Activated CD4-positive, alpha-beta T cell treated with anti-CD3 and anti-CD28 coated beads, Interleukin-2, amount 10 ng/mL, durations not matched to agents 7 days and 5 days (primary cell): ENCODE measurements around the gene COG3. TPM values are rescaled to one million over a fixed set of nuclear protein-coding genes. Genes with fewer than 3 reads are reported as not detected.

Experiments used
- CTCF ChIA-PET: fragments of 350-600 bp; sonication (Branson Sonifier 250); formaldehyde crosslinking; loops from one replicate; lab custom pipeline; 2021; ENCODE audit warnings: antibody characterized with exemption; lab: Charles Lee
- POLR2A ChIA-PET: fragments of 350-600 bp; sonication (Branson Sonifier 250); formaldehyde crosslinking; loops from one replicate; lab custom pipeline; 2021; ENCODE audit warnings: antibody characterized with exemption; lab: Charles Lee
- DNase-seq: peaks from one replicate; pipeline ENCODE4 v3.0.0-alpha.2; 2020
- H3K27ac Mint-ChIP-seq: one replicate; pipeline ENCODE4 v1.8.0; 2021; ENCODE audit warnings: mild to moderate bottlenecking, moderate library complexity, mixed read lengths
- H3K27me3 Mint-ChIP-seq: one replicate; pipeline ENCODE4 v1.8.0; 2021; ENCODE audit warnings: mixed read lengths
- H3K36me3 Mint-ChIP-seq: one replicate; pipeline ENCODE4 v1.8.0; 2021; ENCODE audit warnings: low read depth, mixed read lengths
- H3K4me1 Mint-ChIP-seq: one replicate; pipeline ENCODE4 v1.8.0; 2021; ENCODE audit warnings: mixed read lengths
- H3K4me3 Mint-ChIP-seq: one replicate; pipeline ENCODE4 v1.8.0; 2021; ENCODE audit warnings: mild to moderate bottlenecking, moderate library complexity, mixed read lengths
- H3K9me3 Mint-ChIP-seq: one replicate; pipeline ENCODE4 v1.8.0; 2021; ENCODE audit warnings: mixed read lengths
- total RNA-seq, 2 experiments: library from RNA; stranded (reverse); gene quantifications; one replicate each; pipeline ENCODE4 v1.2.3, GENCODE V29; 2021

The COG3 gene
- total RNA-seq, 2 experiments from 2014 or later = 20.9 to 25.0 TPM

- Mint-ChIP-seq H3K4me1 (no peaks in the 10 kb centered on the region), H3K9me3 (peaks cover 22% of the 10 kb centered on the region), H3K27me3 (peaks cover 4% of the 10 kb centered on the region), H3K36me3 (peaks cover 4% of the 10 kb centered on the region), H3K4me3 (no peak overlapping the region), H3K27ac (no peak overlapping the region)
- POLR2A ChIA-PET = no interaction called here
- CTCF ChIA-PET = no interaction called here
- no peak for DNase-seq
Observed at GRCh38 chr13:45454204-45454603, 10.5 kb upstream of the COG3 start.

- Mint-ChIP-seq H3K4me1 (no peaks in the 10 kb centered on the region), H3K36me3 (peaks cover 4% of the 10 kb centered on the region), H3K27ac (no peak overlapping the region), H3K9me3 (peaks cover 30% of the 10 kb centered on the region), H3K4me3 (no peak overlapping the region), H3K27me3 (peaks cover 2% of the 10 kb centered on the region)
- DNase-seq = no peak
- ChIA-PET POLR2A (no interaction called here), CTCF (no interaction called here)
Observed at GRCh38 chr13:45456196-45456972, 8.4 kb upstream of the COG3 start.

- Mint-ChIP-seq H3K4me3 (peak overlapping the region; percentile 85), H3K27me3 (peaks cover 3% of the 10 kb centered on the region), H3K27ac (peak overlapping the region; percentile 94), H3K9me3 (peaks cover 8% of the 10 kb centered on the region), H3K4me1 (peaks cover 40% of the 10 kb centered on the region), H3K36me3 (peaks cover 18% of the 10 kb centered on the region)
- CTCF ChIA-PET = interaction anchor here (1.1 to 1.8 kb wide), 8 partner anchors 10 to 94 kb away, joined by 3 to 7 read pairs (median 4); partner anchors contain the start of gene SLC25A30
- no peak for DNase-seq
- POLR2A ChIA-PET = interaction anchor here (0.8 kb wide), 1 partner anchor 13 kb away, joined by 3 read pairs; no protein-coding TSS in a partner anchor
Observed at GRCh38 chr13:45464141-45464686, 525 bp upstream of the COG3 start.

GRCh38 chr13:45466359-45466758 lies 1.6 kb downstream of the COG3 start:
- no peak for DNase-seq
- Mint-ChIP-seq H3K9me3 (no peaks in the 10 kb centered on the region), H3K4me3 (peak overlapping the region; percentile 85), H3K27ac (no peak overlapping the region), H3K4me1 (peaks cover 47% of the 10 kb centered on the region), H3K36me3 (peaks cover 29% of the 10 kb centered on the region), H3K27me3 (peaks cover 3% of the 10 kb centered on the region)
- CTCF ChIA-PET = no interaction called here
- POLR2A ChIA-PET = no interaction called here

- H3K9me3 Mint-ChIP-seq = no peaks in the 10 kb centered on the region
- DNase-seq = no peak
- H3K4me3 Mint-ChIP-seq = no peak overlapping the region
- CTCF ChIA-PET = no interaction called here
- H3K27ac Mint-ChIP-seq = no peak overlapping the region
- POLR2A ChIA-PET = no interaction called here
- H3K4me1 Mint-ChIP-seq = peaks cover 60% of the 10 kb centered on the region
- peaks cover 39% of the 10 kb centered on the region for H3K36me3 Mint-ChIP-seq
- H3K27me3 Mint-ChIP-seq = no peaks in the 10 kb centered on the region
Observed at GRCh38 chr13:45468635-45469034, 3.9 kb downstream of the COG3 start.

- Mint-ChIP-seq H3K27me3 (no peaks in the 10 kb centered on the region), H3K4me1 (peaks cover 47% of the 10 kb centered on the region), H3K27ac (peak overlapping the region; percentile 44), H3K9me3 (no peaks in the 10 kb centered on the region), H3K36me3 (peaks cover 25% of the 10 kb centered on the region), H3K4me3 (no peak overlapping the region)
- ChIA-PET POLR2A (no interaction called here), CTCF (interaction anchor here (1.4 kb wide), 1 partner anchor 9 kb away, joined by 3 read pairs; no protein-coding TSS in a partner anchor)
- DNase-seq = no peak
Observed at GRCh38 chr13:45472171-45472705, 7.5 kb downstream of the COG3 start.

GRCh38 chr13:45473627-45474026 lies 8.9 kb downstream of the COG3 start:
- H3K4me3 Mint-ChIP-seq = no peak overlapping the region
- peak; percentile 23 for DNase-seq
- peaks cover 34% of the 10 kb centered on the region for H3K4me1 Mint-ChIP-seq
- H3K27ac Mint-ChIP-seq = no peak overlapping the region
- H3K36me3 Mint-ChIP-seq = peaks cover 29% of the 10 kb centered on the region
- ChIA-PET CTCF (interaction anchor here (0.6 to 1.7 kb wide), 4 partner anchors 9 to 22 kb away, joined by 3 to 6 read pairs (median 4); partner anchors contain the start of gene COG3), POLR2A (no interaction called here)
- no peaks in the 10 kb centered on the region for H3K9me3 Mint-ChIP-seq
- no peaks in the 10 kb centered on the region for H3K27me3 Mint-ChIP-seq

- CTCF ChIA-PET = interaction anchor here (0.6 to 1.7 kb wide), 4 partner anchors 10 to 25 kb away, joined by 3 to 6 read pairs (median 4); partner anchors contain the start of gene COG3
- DNase-seq = no peak
Observed at GRCh38 chr13:45474584-45475454, 10.1 kb downstream of the COG3 start.

GRCh38 chr13:45479661-45480060 lies 14.9 kb downstream of the COG3 start:
- H3K4me1 Mint-ChIP-seq = peaks cover 6% of the 10 kb centered on the region
- H3K4me3 Mint-ChIP-seq = no peak overlapping the region
- no peaks in the 10 kb centered on the region for H3K27me3 Mint-ChIP-seq
- H3K9me3 Mint-ChIP-seq = no peaks in the 10 kb centered on the region
- ChIA-PET CTCF (no interaction called here), POLR2A (no interaction called here)
- no peak overlapping the region for H3K27ac Mint-ChIP-seq
- no peak for DNase-seq
- peaks cover 39% of the 10 kb centered on the region for H3K36me3 Mint-ChIP-seq

More at GRCh38 chr13:45474584-45475454, 10.1 kb downstream of the COG3 start:
- Mint-ChIP-seq H3K4me1 (peaks cover 30% of the 10 kb centered on the region), H3K27ac (no peak overlapping the region), H3K36me3 (peaks cover 37% of the 10 kb centered on the region), H3K4me3 (no peak overlapping the region), H3K9me3 (no peaks in the 10 kb centered on the region), H3K27me3 (no peaks in the 10 kb centered on the region)
- POLR2A ChIA-PET = no interaction called here

GRCh38 chr13:45481688-45482087 lies 16.9 kb downstream of the COG3 start:
- DNase-seq = no peak
- H3K27me3 Mint-ChIP-seq = no peaks in the 10 kb centered on the region
- CTCF ChIA-PET = interaction anchor here (1.8 kb wide), 1 partner anchor 17 kb away, joined by 5 read pairs; the partner anchor contains the start of gene COG3
- POLR2A ChIA-PET = no interaction called here
- peaks cover 42% of the 10 kb centered on the region for H3K36me3 Mint-ChIP-seq
- H3K9me3 Mint-ChIP-seq = no peaks in the 10 kb centered on the region
- no peak overlapping the region for H3K4me3 Mint-ChIP-seq
- H3K27ac Mint-ChIP-seq = no peak overlapping the region
- H3K4me1 Mint-ChIP-seq = peaks cover 2% of the 10 kb centered on the region

- no peaks in the 10 kb centered on the region for H3K27me3 Mint-ChIP-seq
- no peak for DNase-seq
- no peak overlapping the region for H3K4me3 Mint-ChIP-seq
- POLR2A ChIA-PET = no interaction called here
- H3K36me3 Mint-ChIP-seq = peaks cover 48% of the 10 kb centered on the region
- no peaks in the 10 kb centered on the region for H3K9me3 Mint-ChIP-seq
- peaks cover 2% of the 10 kb centered on the region for H3K4me1 Mint-ChIP-seq
- H3K27ac Mint-ChIP-seq = no peak overlapping the region
- CTCF ChIA-PET = interaction anchor here (0.7 to 1.0 kb wide), 2 partner anchors 18 to 96 kb away, joined by 3 read pairs; partner anchors contain the start of gene COG3
Observed at GRCh38 chr13:45482571-45483173, 17.9 kb downstream of the COG3 start.

- ChIA-PET CTCF (no interaction called here), POLR2A (no interaction called here)
- Mint-ChIP-seq H3K4me1 (peaks cover 1% of the 10 kb centered on the region), H3K9me3 (no peaks in the 10 kb centered on the region), H3K4me3 (no peak overlapping the region), H3K36me3 (peaks cover 36% of the 10 kb centered on the region), H3K27ac (no peak overlapping the region), H3K27me3 (no peaks in the 10 kb centered on the region)
- no peak for DNase-seq
Observed at GRCh38 chr13:45487604-45488003, 22.9 kb downstream of the COG3 start.
